Transverse colon (tissue), 4 donors: ENCODE measurements around the gene WDSUB1.

Experiments
- POLR2AphosphoS5 ChIP-seq, 3 donors: sonication (generic); formaldehyde crosslinking; IDR thresholded peaks; one replicate each; pipeline ENCODE4 v1.6.1; 2016; ENCODE audit warnings: antibody characterized with exemption in 3 of 3
- TF ChIP-seq, protein P1 (sequence below), 5 experiments: fragments of 200-600 bp in 3 of 5; fragments of 450-650 bp in 2 of 5; sonication (generic) in 3 of 5; IDR thresholded peaks; 1 replicate in 2 of 5; 2 replicates in 3 of 5; pipeline ENCODE4 v1.5.1; 2016 to 2017; ENCODE audit warnings: antibody characterized with exemption in 5 of 5, inconsistent platforms in 3 of 5, mild to moderate bottlenecking in 2 of 5, moderate library complexity in 1 of 5

DNA sequence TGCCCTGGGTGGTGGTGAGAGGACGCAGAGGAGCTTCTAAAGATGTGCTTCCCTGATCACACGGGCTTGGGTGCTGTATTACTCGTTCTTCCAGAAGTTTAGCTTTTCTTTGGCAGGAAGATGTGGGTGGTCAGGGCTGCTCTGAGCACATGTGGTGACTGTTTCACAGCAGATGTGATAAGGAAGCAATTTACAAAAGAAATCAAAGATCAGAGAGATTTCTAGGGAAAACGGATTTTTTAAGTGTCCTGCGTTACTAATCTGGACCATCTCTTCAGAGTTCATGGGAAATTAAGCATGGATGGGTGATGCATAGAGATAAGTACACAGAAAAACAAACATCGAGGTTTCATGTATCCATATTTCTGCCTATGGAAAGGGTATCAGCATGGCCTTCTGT, 99.4 kb downstream of the WDSUB1 start:
- no peak for TF ChIP-seq POLR2AphosphoS5 (IDR thresholded peaks at IDR 0.05)
- TF ChIP-seq, protein P1, sequence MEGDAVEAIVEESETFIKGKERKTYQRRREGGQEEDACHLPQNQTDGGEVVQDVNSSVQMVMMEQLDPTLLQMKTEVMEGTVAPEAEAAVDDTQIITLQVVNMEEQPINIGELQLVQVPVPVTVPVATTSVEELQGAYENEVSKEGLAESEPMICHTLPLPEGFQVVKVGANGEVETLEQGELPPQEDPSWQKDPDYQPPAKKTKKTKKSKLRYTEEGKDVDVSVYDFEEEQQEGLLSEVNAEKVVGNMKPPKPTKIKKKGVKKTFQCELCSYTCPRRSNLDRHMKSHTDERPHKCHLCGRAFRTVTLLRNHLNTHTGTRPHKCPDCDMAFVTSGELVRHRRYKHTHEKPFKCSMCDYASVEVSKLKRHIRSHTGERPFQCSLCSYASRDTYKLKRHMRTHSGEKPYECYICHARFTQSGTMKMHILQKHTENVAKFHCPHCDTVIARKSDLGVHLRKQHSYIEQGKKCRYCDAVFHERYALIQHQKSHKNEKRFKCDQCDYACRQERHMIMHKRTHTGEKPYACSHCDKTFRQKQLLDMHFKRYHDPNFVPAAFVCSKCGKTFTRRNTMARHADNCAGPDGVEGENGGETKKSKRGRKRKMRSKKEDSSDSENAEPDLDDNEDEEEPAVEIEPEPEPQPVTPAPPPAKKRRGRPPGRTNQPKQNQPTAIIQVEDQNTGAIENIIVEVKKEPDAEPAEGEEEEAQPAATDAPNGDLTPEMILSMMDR (IDR thresholded peaks at IDR 0.05): no peak
